Frontal cortex (tissue), 4 donors: ENCODE results near the gene DAZAP1. TPM values are rescaled to one million over a fixed set of nuclear protein-coding genes. Genes with fewer than 3 reads are reported as not detected.
A peak's percentile ranks its signal among the peaks of the same experiment; 100 is the strongest.

Source experiments
- DNase-seq, 2 donors: peaks; one replicate each; pipeline ENCODE4 v3.0.0; 2012; ENCODE audit warnings: low spot score in 2 of 2
- FAIRE-seq: peaks from 2 replicates; lab custom pipeline; 2012; peaks lifted over from hg19 to GRCh38; lab: Jason Lieb, UNC
- total RNA-seq: library from RNA; depleted of rRNA; stranded (reverse); fragments of >200 nt; gene quantifications from one replicate; pipeline ENCODE4 v1.2.3, GENCODE V29; 2014
- donor health status: control.
- donor health status: control.
- donor health status: control.

The DAZAP1 gene
- total RNA-seq, 1 donor from 2014 or later: 43.6 TPM

GRCh38 chr19:1482361-1483130 lies 75.2 kb downstream of the DAZAP1 start:
- DNase-seq: peak; percentile 8 to 34
- FAIRE-seq: no peak

- DNase-seq (peak in 1 of 2 donors; percentile 36), FAIRE-seq (no peak)
Observed at GRCh38 chr19:1483131-1483978, 76.0 kb downstream of the DAZAP1 start.

GRCh38 chr19:1483979-1484428 lies 76.6 kb downstream of the DAZAP1 start:
- DNase-seq (peak in 1 of 2 donors; percentile 18), FAIRE-seq (no peak)

Other genes with a start within 250 kb of the DAZAP1 start
- gene SBNO2, start 233.3 kb upstream of the DAZAP1 start, total RNA-seq: 4.1 TPM
- gene STK11, start 201.8 kb upstream of the DAZAP1 start, total RNA-seq: 45.7 TPM
- 5.3 TPM for gene CBARP, start 169.6 kb upstream of the DAZAP1 start, total RNA-seq
- gene ATP5F1D, start 165.8 kb upstream of the DAZAP1 start, total RNA-seq: 11.0 TPM
- 14.3 TPM for gene MIDN, start 159.0 kb upstream of the DAZAP1 start, total RNA-seq
- 573 TPM for gene CIRBP, start 138.3 kb upstream of the DAZAP1 start, total RNA-seq
- gene FAM174C, start 132.1 kb upstream of the DAZAP1 start, total RNA-seq: 8.6 TPM
- 13.0 TPM for gene EFNA2, start 121.7 kb upstream of the DAZAP1 start, total RNA-seq
- gene NDUFS7, start 23.7 kb upstream of the DAZAP1 start, total RNA-seq: 27.7 TPM
- 15.5 TPM for gene GAMT, start 6.0 kb upstream of the DAZAP1 start, total RNA-seq
- gene RPS15, start 30.8 kb downstream of the DAZAP1 start, total RNA-seq: 276 TPM
- 116 TPM for gene APC2, start 42.5 kb downstream of the DAZAP1 start, total RNA-seq
- gene C19orf25, start 71.6 kb downstream of the DAZAP1 start, total RNA-seq: 17.9 TPM
- 3.7 TPM for gene PCSK4, start 82.8 kb downstream of the DAZAP1 start, total RNA-seq
- gene REEP6, start 83.6 kb downstream of the DAZAP1 start, total RNA-seq: 2.4 TPM
- gene ADAMTSL5, start 105.4 kb downstream of the DAZAP1 start, total RNA-seq: under 0.01 TPM
- gene PLK5, start 116.5 kb downstream of the DAZAP1 start, total RNA-seq: not detected
- 55.0 TPM for gene MEX3D, start 160.7 kb downstream of the DAZAP1 start, total RNA-seq
- gene MBD3, start 185.3 kb downstream of the DAZAP1 start, total RNA-seq: 50.1 TPM
- gene UQCR11, start 197.9 kb downstream of the DAZAP1 start, total RNA-seq: 65.6 TPM
- gene TCF3, start 245.0 kb downstream of the DAZAP1 start, total RNA-seq: 16.7 TPM